Measurements from ENCODE around the gene SNTB2. TPM values are rescaled to one million over a fixed set of nuclear protein-coding genes. Genes with fewer than 3 reads are reported as not detected.

SNTB2 gene
- polyA plus RNA-seq, 1 experiment = 50.5 TPM

GRCh38 chr16:69179328-69180010 lies 7.5 kb upstream of the SNTB2 start:
- CTCF ChIA-PET = interaction anchor here (0.7 to 1.5 kb wide), 7 partner anchors 9 to 724 kb away, joined by 3 to 6 read pairs (median 3); no protein-coding TSS in a partner anchor
- TF ChIP-seq CTCF (IDR thresholded peaks at IDR 0.05; ENCODE audit: insufficient read depth, low read depth, low read length) = no peak
- no peak overlapping the region for H3K4me3 ChIP-seq (ENCODE audit: low read depth, low read length)
- H3K27me3 ChIP-seq (ENCODE audit: control insufficient read depth, insufficient read depth, low read length) = no peaks in the 10 kb centered on the region
- peak; percentile 69 for DNase-seq (ENCODE audit: low read depth)
- POLR2A ChIA-PET = interaction anchor here (0.5 to 0.7 kb wide), 2 partner anchors 71 to 116 kb away, joined by 3 to 5 read pairs; no protein-coding TSS in a partner anchor
- no peaks in the 10 kb centered on the region for H3K36me3 ChIP-seq (ENCODE audit: control insufficient read depth, insufficient read depth, low read length)

DNA sequence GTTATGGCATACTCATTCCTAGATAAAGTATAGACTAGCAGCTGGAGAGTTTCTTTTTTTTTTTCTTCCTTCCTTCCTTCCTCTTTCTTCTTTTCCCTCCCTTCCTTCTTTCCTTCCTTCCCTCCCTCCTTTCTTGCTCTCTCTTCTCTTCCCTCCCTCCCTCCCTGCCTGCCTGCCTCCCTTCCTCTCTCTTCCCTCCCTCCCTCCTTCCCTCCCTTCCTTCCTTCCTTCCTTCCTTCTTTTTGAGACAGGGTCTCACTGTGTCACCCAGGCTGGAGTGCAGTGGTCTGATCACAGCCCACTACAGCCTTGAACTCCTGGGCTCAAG lies 7.0 kb upstream of the SNTB2 start:
- TF ChIP-seq CTCF (IDR thresholded peaks at IDR 0.05; ENCODE audit: insufficient read depth, low read depth, low read length) = no peak

DNA sequence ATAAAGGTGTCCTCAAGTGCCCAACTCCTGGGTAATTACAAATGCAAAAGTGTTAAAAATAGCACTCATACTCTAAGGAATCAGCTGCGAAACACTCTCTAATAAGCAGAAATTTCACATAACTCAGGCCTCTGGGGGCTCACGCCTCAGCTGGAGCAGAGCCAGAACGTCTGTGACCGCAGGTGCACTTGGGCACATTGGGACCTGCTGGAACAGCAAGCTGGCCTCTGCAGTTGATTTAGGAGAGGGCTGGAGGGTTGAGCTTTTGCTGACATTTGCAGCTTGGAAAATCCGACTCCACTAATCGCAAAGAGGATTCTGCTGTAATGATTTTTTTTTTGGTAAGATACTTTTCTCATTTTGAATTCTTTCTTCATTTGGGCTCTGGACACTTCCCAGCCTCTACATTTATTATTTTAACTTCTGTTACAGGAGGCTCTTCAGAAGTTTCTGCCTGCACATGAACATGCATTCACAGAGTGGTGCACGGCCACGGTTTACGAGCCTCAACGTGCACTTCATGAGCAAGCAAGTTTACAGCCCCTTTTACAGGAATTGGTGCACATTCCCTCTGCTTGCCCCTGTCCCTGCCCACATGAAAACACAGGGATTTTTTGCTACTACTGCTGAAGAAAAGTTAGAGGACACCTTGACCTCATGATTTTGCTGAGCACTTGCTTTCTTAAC lies 4.1 kb upstream of the SNTB2 start:
- H3K27me3 ChIP-seq (ENCODE audit: control insufficient read depth, insufficient read depth, low read length) = no peaks in the 10 kb centered on the region
- H3K36me3 ChIP-seq (ENCODE audit: control insufficient read depth, insufficient read depth, low read length) = no peaks in the 10 kb centered on the region
- CTCF ChIA-PET = interaction anchor here (1.1 kb wide), 1 partner anchor 105 kb away, joined by 7 read pairs; no protein-coding TSS in a partner anchor
- no peak for DNase-seq (ENCODE audit: low read depth)
- H3K4me3 ChIP-seq (ENCODE audit: low read depth, low read length) = no peak overlapping the region
- POLR2A ChIA-PET = no interaction called here
- TF ChIP-seq CTCF (IDR thresholded peaks at IDR 0.05; ENCODE audit: insufficient read depth, low read depth, low read length) = no peak

More for the DNA sequence above, 7.0 kb upstream of the SNTB2 start:
- Histone ChIP-seq H3K27me3 (ENCODE audit: control insufficient read depth, insufficient read depth, low read length) (no peaks in the 10 kb centered on the region), H3K36me3 (ENCODE audit: control insufficient read depth, insufficient read depth, low read length) (no peaks in the 10 kb centered on the region), H3K4me3 (ENCODE audit: low read depth, low read length) (no peak overlapping the region)
- POLR2A ChIA-PET = no interaction called here
- CTCF ChIA-PET = interaction anchor here (0.8 to 1.5 kb wide), 5 partner anchors 9 to 107 kb away, joined by 3 to 6 read pairs (median 3); no protein-coding TSS in a partner anchor
- DNase-seq (ENCODE audit: low read depth) = no peak

- H3K4me3 ChIP-seq (ENCODE audit: low read depth, low read length) = peak overlapping the region; percentile 78
- CTCF ChIA-PET = interaction anchor here (0.9 to 3.1 kb wide), 4 partner anchors 16 to 100 kb away, joined by 3 to 10 read pairs (median 6); no protein-coding TSS in a partner anchor
- DNase-seq (ENCODE audit: low read depth) = no peak
- H3K36me3 ChIP-seq (ENCODE audit: control insufficient read depth, insufficient read depth, low read length) = no peaks in the 10 kb centered on the region
- H3K27me3 ChIP-seq (ENCODE audit: control insufficient read depth, insufficient read depth, low read length) = no peaks in the 10 kb centered on the region
- POLR2A ChIA-PET = interaction anchor here (0.5 kb wide), 1 partner anchor 33 kb away, joined by 3 read pairs; no protein-coding TSS in a partner anchor
- no peak for TF ChIP-seq CTCF (IDR thresholded peaks at IDR 0.05; ENCODE audit: insufficient read depth, low read depth, low read length)
These were observed 677 bp downstream of the SNTB2 start for GRCh38 chr16:69187446-69188235.

- no peaks in the 10 kb centered on the region for H3K36me3 ChIP-seq (ENCODE audit: control insufficient read depth, insufficient read depth, low read length)
- no peak for TF ChIP-seq CTCF (IDR thresholded peaks at IDR 0.05; ENCODE audit: insufficient read depth, low read depth, low read length)
- POLR2A ChIA-PET = no interaction called here
- H3K4me3 ChIP-seq (ENCODE audit: low read depth, low read length) = peak overlapping the region; percentile 78
- no peaks in the 10 kb centered on the region for H3K27me3 ChIP-seq (ENCODE audit: control insufficient read depth, insufficient read depth, low read length)
- DNase-seq (ENCODE audit: low read depth) = no peak
- CTCF ChIA-PET = interaction anchor here (0.8 to 3.1 kb wide), 6 partner anchors 9 to 100 kb away, joined by 3 to 10 read pairs (median 4); no protein-coding TSS in a partner anchor
These were observed 1.2 kb downstream of the SNTB2 start for GRCh38 chr16:69188236-69188549.
